T-helper 2 cell treated with Interferon-gamma antibody and Interleukin-4, amounts not matched to agents 5 μg/mL and 100 μg/mL, for 36 hours (primary cell): ENCODE results near the gene FRK.
"Not testable (repeated sequence)": the region's sequence is repeated elsewhere in the genome, so short reads cannot be mapped to it uniquely, and the experiment has no call there.

ENCODE experiments used
- DNase-seq: peaks from one replicate; pipeline ENCODE4 v3.0.0; 2021; ENCODE audit warnings: low spot score
- H3K27ac Mint-ChIP-seq: one replicate; pipeline ENCODE4 v1.8.0; 2021; ENCODE audit warnings: mild to moderate bottlenecking, mixed read lengths
- H3K27me3 Mint-ChIP-seq: one replicate; pipeline ENCODE4 v1.8.0; 2021; ENCODE audit warnings: low read depth, mixed read lengths
- H3K36me3 Mint-ChIP-seq: one replicate; pipeline ENCODE4 v1.8.0; 2021; ENCODE audit warnings: low read depth, mixed read lengths
- H3K4me1 Mint-ChIP-seq: one replicate; pipeline ENCODE4 v1.8.0; 2021; ENCODE audit warnings: low read depth, mixed read lengths
- H3K4me3 Mint-ChIP-seq: one replicate; pipeline ENCODE4 v1.8.0; 2022; ENCODE audit warnings: mild to moderate bottlenecking, moderate library complexity, mixed read lengths
- H3K9me3 Mint-ChIP-seq: one replicate; pipeline ENCODE4 v1.8.0; 2021; ENCODE audit warnings: mixed read lengths

FRK gene

GRCh38 chr6:116060572-116061283 is at the start of gene FRK:
TSS of gene FRK (minus strand) at chr6:116060891. CDS start at chr6:116060311, 580 bp downstream.
- no peak for DNase-seq
- no peaks in the 10 kb centered on the region for H3K4me1 Mint-ChIP-seq
- H3K36me3 Mint-ChIP-seq, result no peaks in the 10 kb centered on the region
- H3K9me3 Mint-ChIP-seq, result no peaks in the 10 kb centered on the region
- H3K27me3 Mint-ChIP-seq, result peaks cover 24% of the 10 kb centered on the region
- H3K27ac Mint-ChIP-seq, result no peak within 1 kb of the TSS
- H3K4me3 Mint-ChIP-seq, result no peak within 1 kb of the TSS

- no peak for DNase-seq
- Mint-ChIP-seq H3K9me3 (no peaks in the 10 kb centered on the region), H3K4me1 (peaks cover 21% of the 10 kb centered on the region), H3K27me3 (no peaks in the 10 kb centered on the region), H3K27ac (no peak overlapping the region), H3K36me3 (peaks cover 43% of the 10 kb centered on the region), H3K4me3 (no peak overlapping the region)
These were observed 48.1 kb upstream of the FRK start for GRCh38 chr6:116108836-116109235.

GRCh38 chr6:116106146-116106545 is 45.5 kb upstream of the FRK start:
- peaks cover 43% of the 10 kb centered on the region for H3K4me1 Mint-ChIP-seq
- no peak for DNase-seq
- H3K4me3 Mint-ChIP-seq, result no peak overlapping the region
- H3K9me3 Mint-ChIP-seq, result no peaks in the 10 kb centered on the region
- H3K27me3 Mint-ChIP-seq, result no peaks in the 10 kb centered on the region
- H3K27ac Mint-ChIP-seq, result no peak overlapping the region
- H3K36me3 Mint-ChIP-seq, result peaks cover 37% of the 10 kb centered on the region

- Mint-ChIP-seq H3K4me3 (no peak overlapping the region), H3K9me3 (no peaks in the 10 kb centered on the region), H3K4me1 (peaks cover 45% of the 10 kb centered on the region), H3K27ac (no peak overlapping the region), H3K36me3 (peaks cover 31% of the 10 kb centered on the region), H3K27me3 (no peaks in the 10 kb centered on the region)
- DNase-seq, result no peak
These were observed 44.6 kb upstream of the FRK start for GRCh38 chr6:116105247-116105646.

- Mint-ChIP-seq H3K27me3 (no peaks in the 10 kb centered on the region), H3K9me3 (no peaks in the 10 kb centered on the region), H3K4me3 (no peak overlapping the region), H3K4me1 (peaks cover 50% of the 10 kb centered on the region), H3K36me3 (peaks cover 30% of the 10 kb centered on the region), H3K27ac (no peak overlapping the region)
- no peak for DNase-seq
These were observed 43.9 kb upstream of the FRK start for GRCh38 chr6:116104636-116105035.

GRCh38 chr6:116102873-116103272 is 42.2 kb upstream of the FRK start:
- H3K4me3 Mint-ChIP-seq, result peak overlapping the region; percentile 95
- H3K27ac Mint-ChIP-seq, result peak overlapping the region; percentile 64
- no peaks in the 10 kb centered on the region for H3K27me3 Mint-ChIP-seq
- peaks cover 60% of the 10 kb centered on the region for H3K4me1 Mint-ChIP-seq
- no peaks in the 10 kb centered on the region for H3K9me3 Mint-ChIP-seq
- no peak for DNase-seq
- peaks cover 20% of the 10 kb centered on the region for H3K36me3 Mint-ChIP-seq

GRCh38 chr6:116101790-116102189 is 41.1 kb upstream of the FRK start:
- Mint-ChIP-seq H3K9me3 (peaks cover 2% of the 10 kb centered on the region), H3K36me3 (peaks cover 14% of the 10 kb centered on the region), H3K27me3 (no peaks in the 10 kb centered on the region), H3K4me3 (peak overlapping the region; percentile 95), H3K27ac (peak overlapping the region; percentile 94), H3K4me1 (peaks cover 60% of the 10 kb centered on the region)
- no peak for DNase-seq

- no peak for DNase-seq
- Mint-ChIP-seq H3K27ac (peak overlapping the region; percentile 94), H3K4me1 (peaks cover 60% of the 10 kb centered on the region), H3K27me3 (no peaks in the 10 kb centered on the region), H3K9me3 (peaks cover 6% of the 10 kb centered on the region), H3K4me3 (peak overlapping the region; percentile 95), H3K36me3 (peaks cover 14% of the 10 kb centered on the region)
These were observed 40.6 kb upstream of the FRK start for GRCh38 chr6:116101302-116101718.

- peak within 1 kb of the TSS; percentile 94 for H3K27ac Mint-ChIP-seq
- peaks cover 54% of the 10 kb centered on the region for H3K4me1 Mint-ChIP-seq
- H3K36me3 Mint-ChIP-seq, result peaks cover 18% of the 10 kb centered on the region
- peak within 1 kb of the TSS; percentile 95 for H3K4me3 Mint-ChIP-seq
- peak; percentile 88 for DNase-seq
- H3K27me3 Mint-ChIP-seq, result no peaks in the 10 kb centered on the region
- H3K9me3 Mint-ChIP-seq, result peaks cover 13% of the 10 kb centered on the region
These were observed 40.0 kb upstream of the FRK start, which contains the start of gene NT5DC1 for GRCh38 chr6:116100419-116101301. TSS of gene NT5DC1 (plus strand) at chr6:116100853. CDS start at chr6:116100931, 78 bp downstream.

GRCh38 chr6:116099036-116099435 is 38.3 kb upstream of the FRK start:
- Mint-ChIP-seq H3K27ac (no peak overlapping the region), H3K9me3 (peaks cover 25% of the 10 kb centered on the region), H3K4me3 (no peak overlapping the region), H3K4me1 (peaks cover 41% of the 10 kb centered on the region), H3K27me3 (no peaks in the 10 kb centered on the region), H3K36me3 (peaks cover 20% of the 10 kb centered on the region)
- DNase-seq, result no peak

GRCh38 chr6:116096979-116097816 is 36.5 kb upstream of the FRK start:
- Mint-ChIP-seq H3K4me3 (no peak overlapping the region), H3K27ac (no peak overlapping the region), H3K4me1 (peaks cover 27% of the 10 kb centered on the region), H3K36me3 (peaks cover 11% of the 10 kb centered on the region), H3K9me3 (peaks cover 34% of the 10 kb centered on the region), H3K27me3 (no peaks in the 10 kb centered on the region)
- DNase-seq, result no peak

GRCh38 chr6:116096048-116096759 is 35.5 kb upstream of the FRK start:
- Mint-ChIP-seq H3K36me3 (peaks cover 13% of the 10 kb centered on the region), H3K9me3 (peaks cover 35% of the 10 kb centered on the region), H3K4me1 (peaks cover 19% of the 10 kb centered on the region)
- not testable (repeated sequence) for H3K4me3 Mint-ChIP-seq, DNase-seq, H3K27me3 Mint-ChIP-seq, H3K27ac Mint-ChIP-seq

GRCh38 chr6:116094041-116094440 is 33.4 kb upstream of the FRK start:
- DNase-seq, result no peak
- H3K9me3 Mint-ChIP-seq, result peaks cover 40% of the 10 kb centered on the region
- H3K36me3 Mint-ChIP-seq, result peaks cover 19% of the 10 kb centered on the region
- no peaks in the 10 kb centered on the region for H3K27me3 Mint-ChIP-seq
- H3K4me3 Mint-ChIP-seq, result no peak overlapping the region
- no peak overlapping the region for H3K27ac Mint-ChIP-seq
- peaks cover 26% of the 10 kb centered on the region for H3K4me1 Mint-ChIP-seq
